ENCODE data around the gene SRPK2.
"Not testable (repeated sequence)": the region's sequence is repeated elsewhere in the genome, so short reads cannot be mapped to it uniquely, and the experiment has no call there.

SRPK2 gene

DNA sequence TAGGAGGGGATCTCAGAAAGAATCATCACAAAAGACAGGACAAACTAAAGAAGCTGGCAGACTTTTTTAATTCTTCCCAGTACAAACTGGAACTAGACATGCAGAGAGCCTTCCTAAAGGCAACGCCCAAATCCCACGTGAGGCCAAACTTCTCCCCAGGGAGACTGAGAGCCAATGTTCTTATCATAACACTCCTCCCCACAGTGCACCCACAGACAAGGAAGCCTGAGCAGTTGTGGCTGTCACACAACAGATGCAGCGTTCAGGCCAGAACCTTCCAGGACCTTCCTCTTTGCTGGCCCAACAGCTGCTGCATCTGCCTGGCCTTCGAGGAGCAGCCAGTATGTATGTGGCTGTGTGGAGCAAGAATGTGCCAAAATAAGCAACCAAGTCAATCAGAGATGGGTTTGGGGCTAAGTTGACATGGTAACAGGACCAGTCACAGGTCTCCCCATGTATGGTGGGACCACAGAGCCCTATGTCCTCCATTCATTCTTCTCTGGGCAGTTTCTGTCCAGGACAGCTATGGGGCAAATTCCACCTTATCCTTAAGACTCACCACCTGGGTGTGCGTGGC lies 34.9 kb downstream of the SRPK2 start:
- DNase-seq, result peak; percentile 23
- H3K9me3 ChIP-seq, result no peaks in the 10 kb centered on the region
- TF ChIP-seq, protein P1, sequence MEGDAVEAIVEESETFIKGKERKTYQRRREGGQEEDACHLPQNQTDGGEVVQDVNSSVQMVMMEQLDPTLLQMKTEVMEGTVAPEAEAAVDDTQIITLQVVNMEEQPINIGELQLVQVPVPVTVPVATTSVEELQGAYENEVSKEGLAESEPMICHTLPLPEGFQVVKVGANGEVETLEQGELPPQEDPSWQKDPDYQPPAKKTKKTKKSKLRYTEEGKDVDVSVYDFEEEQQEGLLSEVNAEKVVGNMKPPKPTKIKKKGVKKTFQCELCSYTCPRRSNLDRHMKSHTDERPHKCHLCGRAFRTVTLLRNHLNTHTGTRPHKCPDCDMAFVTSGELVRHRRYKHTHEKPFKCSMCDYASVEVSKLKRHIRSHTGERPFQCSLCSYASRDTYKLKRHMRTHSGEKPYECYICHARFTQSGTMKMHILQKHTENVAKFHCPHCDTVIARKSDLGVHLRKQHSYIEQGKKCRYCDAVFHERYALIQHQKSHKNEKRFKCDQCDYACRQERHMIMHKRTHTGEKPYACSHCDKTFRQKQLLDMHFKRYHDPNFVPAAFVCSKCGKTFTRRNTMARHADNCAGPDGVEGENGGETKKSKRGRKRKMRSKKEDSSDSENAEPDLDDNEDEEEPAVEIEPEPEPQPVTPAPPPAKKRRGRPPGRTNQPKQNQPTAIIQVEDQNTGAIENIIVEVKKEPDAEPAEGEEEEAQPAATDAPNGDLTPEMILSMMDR (IDR thresholded peaks at IDR 0.05; ENCODE audit: low read depth, low read length), result no peak
- H3K4me3 ChIP-seq (ENCODE audit: low read depth, low read length), result no peak overlapping the region
- H3K4me1 ChIP-seq, result no peaks in the 10 kb centered on the region
- H3K36me3 ChIP-seq, result no peaks in the 10 kb centered on the region
- H3K27me3 ChIP-seq, result no peaks in the 10 kb centered on the region

- H3K4me3 ChIP-seq (ENCODE audit: low read depth, low read length), result no peak overlapping the region
- DNase-seq, result no peak
- no peaks in the 10 kb centered on the region for H3K4me1 ChIP-seq
- H3K36me3 ChIP-seq, result no peaks in the 10 kb centered on the region
- H3K9me3 ChIP-seq, result no peaks in the 10 kb centered on the region
- no peaks in the 10 kb centered on the region for H3K27me3 ChIP-seq
- TF ChIP-seq, protein P1 (IDR thresholded peaks at IDR 0.05; ENCODE audit: low read depth, low read length), result no peak
Measured at GRCh38 chr7:105352901-105353668, 35.6 kb downstream of the SRPK2 start.

DNA sequence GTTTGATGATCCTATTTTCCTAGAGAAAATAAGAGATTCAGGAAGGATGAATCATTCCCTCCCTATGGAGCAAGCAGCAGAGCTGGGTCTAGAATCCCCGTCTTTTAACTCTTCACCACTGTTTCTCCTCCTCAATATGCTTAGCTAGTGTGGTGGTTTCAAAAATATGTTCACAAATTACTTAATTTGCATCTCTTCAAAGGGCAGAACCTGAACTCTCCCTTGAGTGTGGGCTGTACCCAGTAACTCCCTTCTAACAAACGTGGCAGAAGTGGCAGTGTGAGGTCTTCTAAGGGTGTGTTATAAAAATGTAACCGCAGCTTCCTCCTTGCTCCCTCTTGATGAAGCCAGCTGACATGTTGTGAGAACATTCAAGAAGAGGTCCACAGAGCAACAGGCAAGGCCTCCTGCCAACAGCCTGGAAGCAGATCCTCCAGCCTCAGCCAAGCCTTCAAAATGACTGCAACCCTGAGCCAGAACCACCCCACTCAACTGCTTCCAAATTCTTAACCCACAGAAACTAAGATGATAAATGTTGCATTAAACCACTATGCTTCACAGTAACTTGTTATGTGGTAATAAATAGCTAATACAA lies 36.6 kb downstream of the SRPK2 start:
- no peaks in the 10 kb centered on the region for H3K4me1 ChIP-seq
- no peak overlapping the region for H3K4me3 ChIP-seq (ENCODE audit: low read depth, low read length)
- no peaks in the 10 kb centered on the region for H3K27me3 ChIP-seq
- no peak for DNase-seq
- no peaks in the 10 kb centered on the region for H3K9me3 ChIP-seq
- TF ChIP-seq, protein P1 (IDR thresholded peaks at IDR 0.05; ENCODE audit: low read depth, low read length), result no peak
- no peaks in the 10 kb centered on the region for H3K36me3 ChIP-seq

GRCh38 chr7:105350906-105351305 lies 37.8 kb downstream of the SRPK2 start:
- Histone ChIP-seq H3K4me3 (ENCODE audit: low read depth, low read length) (no peak overlapping the region), H3K36me3 (no peaks in the 10 kb centered on the region), H3K4me1 (no peaks in the 10 kb centered on the region), H3K9me3 (no peaks in the 10 kb centered on the region), H3K27me3 (no peaks in the 10 kb centered on the region)
- TF ChIP-seq, protein P1 (IDR thresholded peaks at IDR 0.05; ENCODE audit: low read depth, low read length), result no peak
- no peak for DNase-seq

DNA sequence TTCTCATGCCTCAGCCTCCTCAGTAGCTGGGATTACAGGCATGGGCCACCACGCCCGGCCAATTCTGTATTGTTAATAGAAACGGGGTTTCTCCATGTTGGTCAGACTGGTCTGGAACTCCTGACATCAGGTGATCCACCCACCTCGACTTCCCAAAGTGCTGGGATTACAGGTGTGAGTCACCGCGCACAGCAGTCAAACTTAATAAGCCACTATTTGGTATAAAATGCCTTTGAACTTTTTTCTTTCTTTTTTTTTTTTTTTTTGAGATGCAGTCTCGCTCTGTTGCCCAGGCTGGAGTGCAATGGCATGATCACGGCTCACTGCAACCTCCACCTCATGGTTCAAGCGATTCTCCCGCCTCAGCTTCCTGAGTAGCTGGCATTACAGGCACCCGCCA lies 40.5 kb downstream of the SRPK2 start:
- H3K4me1 ChIP-seq; H3K4me3 ChIP-seq (ENCODE audit: low read depth, low read length); H3K36me3 ChIP-seq; H3K9me3 ChIP-seq; DNase-seq; H3K27me3 ChIP-seq: not testable (repeated sequence)

DNA sequence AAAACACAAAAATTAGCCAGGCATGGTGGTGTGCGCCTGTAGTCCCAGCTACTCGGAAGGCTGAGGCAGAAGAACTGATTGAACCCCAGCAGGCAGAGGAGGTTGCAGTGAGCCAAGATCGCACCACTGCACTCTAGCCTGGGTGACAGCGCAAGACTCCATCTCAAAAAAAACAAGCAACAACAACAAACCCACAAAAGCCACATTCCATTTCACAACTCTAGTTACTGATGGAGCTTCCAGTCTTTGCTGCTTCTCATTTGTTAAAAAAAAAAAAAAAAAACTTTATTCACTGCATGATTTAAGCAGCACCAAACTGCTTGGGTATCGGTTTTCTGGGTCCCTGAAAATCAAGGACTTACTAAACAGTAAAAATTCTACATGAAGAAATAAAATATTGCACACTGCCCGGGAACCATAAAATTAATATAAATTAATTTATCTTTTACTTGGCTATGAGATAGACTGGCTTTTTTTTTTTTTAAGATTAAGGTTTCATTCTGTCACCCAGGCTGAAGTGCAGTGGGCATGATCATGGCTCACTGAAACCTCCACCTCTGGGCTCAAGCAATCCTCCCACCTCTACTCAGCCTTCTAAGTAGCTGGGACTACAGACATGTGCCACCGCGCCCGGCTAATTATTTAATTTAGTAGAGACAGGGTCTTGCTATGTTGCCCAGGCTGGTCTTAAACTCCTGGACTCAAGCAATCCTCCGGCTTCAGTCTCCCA lies 42.0 kb downstream of the SRPK2 start:
- TF ChIP-seq, protein P1 (IDR thresholded peaks at IDR 0.05; ENCODE audit: low read depth, low read length), result no peak
- H3K36me3 ChIP-seq, result no peaks in the 10 kb centered on the region
- no peak for DNase-seq
- no peaks in the 10 kb centered on the region for H3K27me3 ChIP-seq
- no peaks in the 10 kb centered on the region for H3K4me1 ChIP-seq
- no peaks in the 10 kb centered on the region for H3K9me3 ChIP-seq
- H3K4me3 ChIP-seq (ENCODE audit: low read depth, low read length), result no peak overlapping the region
